Small intestine (tissue), 7 donors: ENCODE data around the gene LDHB. TPM values are rescaled to one million over a fixed set of nuclear protein-coding genes. Genes with fewer than 3 reads are reported as not detected.

Experiments used
- DNase-seq, 2 donors: peaks; one replicate each; pipeline versions ENCODE4 v3.0.0 to v3.0.0-alpha.2; 2013
- FAIRE-seq: peaks from 2 replicates; lab custom pipeline; 2012; peaks lifted over from hg19 to GRCh38; lab: Jason Lieb, UNC
- H3K27ac ChIP-seq, 3 donors: one replicate each; pipeline ENCODE4 v1.5.1; 2013; ENCODE audit warnings: low read length in 2 of 3, mild to moderate bottlenecking in 2 of 3, control low read depth in 1 of 3, inconsistent platforms in 1 of 3, low read depth in 1 of 3, moderate library complexity in 1 of 3
- H3K27me3 ChIP-seq, 3 donors: one replicate each; pipeline ENCODE4 v1.6.1; 2013; ENCODE audit warnings: low read length in 3 of 3, inconsistent platforms in 1 of 3; ENCODE audit not compliant: control insufficient read depth in 3 of 3, insufficient read depth in 3 of 3
- H3K36me3 ChIP-seq, 3 donors: one replicate each; pipeline ENCODE4 v1.6.1; 2013; ENCODE audit warnings: low read length in 3 of 3, inconsistent platforms in 1 of 3, low read depth in 1 of 3, mild to moderate bottlenecking in 1 of 3, moderate library complexity in 1 of 3; ENCODE audit not compliant: control insufficient read depth in 3 of 3, insufficient read depth in 2 of 3
- H3K4me1 ChIP-seq, 3 donors: one replicate each; pipeline ENCODE4 v1.6.1; 2013; ENCODE audit warnings: low read length in 2 of 3, inconsistent platforms in 1 of 3, low read depth in 1 of 3, mild to moderate bottlenecking in 1 of 3, moderate library complexity in 1 of 3; ENCODE audit not compliant: control insufficient read depth in 3 of 3, insufficient read depth in 2 of 3
- H3K4me3 ChIP-seq, 3 donors: one replicate each; pipeline ENCODE4 v1.5.1; 2013; ENCODE audit warnings: low read length in 3 of 3, control low read depth in 1 of 3, inconsistent platforms in 1 of 3, low read depth in 1 of 3, mild to moderate bottlenecking in 1 of 3, moderate library complexity in 1 of 3
- H3K9me3 ChIP-seq, 2 donors: one replicate each; pipeline ENCODE4 v1.6.1; 2013; ENCODE audit warnings: low read depth in 1 of 2, low read length in 1 of 2; ENCODE audit not compliant: control insufficient read depth in 2 of 2, insufficient read depth in 1 of 2
- WGBS, 3 donors: extraction: QIAGEN DNeasy Blood & Tissue Kit; methylation state at CpG; one replicate each; pipeline ENCODE4 v1.1.7; 2013; 5-methylcytosine and 5-hydroxymethylcytosine counted together
- polyA plus RNA-seq, 4 donors: library from polyadenylated mRNA; stranded (reverse) in 3 of 4; unstranded in 1 of 4; fragments of 200-250 nt in 3 of 4; fragments of 120-200 nt in 1 of 4; gene quantifications; one replicate each; pipeline versions ENCODE4 v1.2.1 to v1.2.3, GENCODE V29; 2013
- donor health status: healthy with polysubstance abuse.
- donor health status: control.
- donor health status: control.
- donor health status: Bipolar disorder and iron deficiency.
- donor health status: healthy.

Gene LDHB
- polyA plus RNA-seq, 4 donors: 19.5 to 513 (median 154) TPM

GRCh38 chr12:21644516-21644915, 13.1 kb downstream of the LDHB start:
- FAIRE-seq (no peak), DNase-seq (no peak)
- H3K4me1 ChIP-seq: peaks cover 0 to 3% (median 0%) of the 10 kb centered on the region in 3 donors
- H3K4me3 ChIP-seq: no peak overlapping the region
- H3K36me3 ChIP-seq: peaks cover 0 to 11% (median 2%) of the 10 kb centered on the region in 3 donors
- 89 to 96% (median 94%) methylated on average over 4 of the region's 4 CpGs for WGBS, 3 donors
- no peak overlapping the region for H3K27ac ChIP-seq
- H3K9me3 ChIP-seq: no peaks in the 10 kb centered on the region
- H3K27me3 ChIP-seq: no peaks in the 10 kb centered on the region

- WGBS, 3 donors: 80 to 87% (median 83%) methylated on average over 3 of the region's 3 CpGs
- Histone ChIP-seq H3K36me3 (peaks cover 0 to 11% (median 2%) of the 10 kb centered on the region in 3 donors), H3K27me3 (no peaks in the 10 kb centered on the region), H3K9me3 (no peaks in the 10 kb centered on the region), H3K4me1 (peaks cover 0 to 6% (median 0%) of the 10 kb centered on the region in 3 donors), H3K4me3 (no peak overlapping the region), H3K27ac (no peak overlapping the region)
- DNase-seq: no peak
- FAIRE-seq: no peak
Observed at GRCh38 chr12:21643758-21644157, 13.9 kb downstream of the LDHB start.

- H3K4me1 ChIP-seq: peaks cover 0 to 6% (median 0%) of the 10 kb centered on the region in 3 donors
- DNase-seq (peak in 1 of 2 donors; percentile 19), FAIRE-seq (no peak)
- no peak overlapping the region for H3K4me3 ChIP-seq
- H3K27me3 ChIP-seq: no peaks in the 10 kb centered on the region
- no peak overlapping the region for H3K27ac ChIP-seq
- H3K36me3 ChIP-seq: peaks cover 0 to 8% (median 2%) of the 10 kb centered on the region in 3 donors
- no peaks in the 10 kb centered on the region for H3K9me3 ChIP-seq
- WGBS, 3 donors: 38 to 70% (median 66%) methylated on average over 1 of the region's 1 CpG
Observed at GRCh38 chr12:21642707-21643389, 14.8 kb downstream of the LDHB start.

- H3K27ac ChIP-seq: no peak overlapping the region
- H3K27me3 ChIP-seq: no peaks in the 10 kb centered on the region
- no peaks in the 10 kb centered on the region for H3K9me3 ChIP-seq
- peaks cover 3 to 15% (median 3%) of the 10 kb centered on the region in 3 donors for H3K36me3 ChIP-seq
- 15 to 47% (median 36%) methylated on average over 1 of the region's 1 CpG for WGBS, 3 donors
- DNase-seq (peak; percentile 47 to 63), FAIRE-seq (no peak)
- H3K4me3 ChIP-seq: no peak overlapping the region
- peaks cover 0 to 2% (median 0%) of the 10 kb centered on the region in 3 donors for H3K4me1 ChIP-seq
Observed at GRCh38 chr12:21638054-21638891, 19.4 kb downstream of the LDHB start.

GRCh38 chr12:21634245-21634644, 23.4 kb downstream of the LDHB start:
- Histone ChIP-seq H3K9me3 (no peaks in the 10 kb centered on the region), H3K4me1 (peaks cover 0 to 2% (median 0%) of the 10 kb centered on the region in 3 donors), H3K27ac (no peak overlapping the region), H3K36me3 (peaks cover 3 to 11% (median 3%) of the 10 kb centered on the region in 3 donors), H3K4me3 (no peak overlapping the region), H3K27me3 (no peaks in the 10 kb centered on the region)
- 94 to 99% (median 97%) methylated on average over 3 of the region's 3 CpGs for WGBS, 3 donors
- DNase-seq (no peak), FAIRE-seq (no peak)

GRCh38 chr12:21631367-21631766, 26.3 kb downstream of the LDHB start:
- Histone ChIP-seq H3K27me3 (no peaks in the 10 kb centered on the region), H3K36me3 (peaks cover 3 to 11% (median 3%) of the 10 kb centered on the region in 3 donors), H3K4me3 (no peak overlapping the region), H3K27ac (no peak overlapping the region), H3K9me3 (peaks cover 0 to 2% of the 10 kb centered on the region in 2 donors), H3K4me1 (no peaks in the 10 kb centered on the region)
- FAIRE-seq (no peak), DNase-seq (no peak)
- 39 to 48% (median 41%) methylated on average over 2 of the region's 2 CpGs for WGBS, 3 donors

DNA sequence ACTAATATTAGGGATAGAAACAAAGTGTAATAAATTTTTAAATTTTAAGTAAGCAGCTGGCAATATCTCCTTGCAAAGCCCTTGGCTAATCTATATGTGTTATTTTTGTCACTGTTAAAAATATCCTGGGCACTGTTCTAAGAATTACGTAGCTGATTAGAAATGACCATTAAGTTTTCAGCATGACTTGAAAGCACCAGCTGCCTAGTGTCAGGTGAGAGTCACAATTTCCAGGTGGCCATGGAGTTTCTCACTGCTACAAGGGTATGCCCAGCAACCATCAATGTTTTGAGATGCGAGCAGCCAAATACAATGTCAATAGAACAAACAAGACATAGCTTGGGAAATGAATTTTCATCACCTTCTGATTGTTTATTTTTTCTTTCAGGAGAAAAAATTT, 29.7 kb downstream of the LDHB start:
- Histone ChIP-seq H3K4me1 (no peaks in the 10 kb centered on the region), H3K27ac (no peak overlapping the region), H3K27me3 (no peaks in the 10 kb centered on the region), H3K4me3 (no peak overlapping the region), H3K9me3 (peaks cover 0 to 2% of the 10 kb centered on the region in 2 donors), H3K36me3 (no peaks in the 10 kb centered on the region)
- DNase-seq: peak in 1 of 2 donors; percentile 15
- WGBS, 3 donors: 27 to 67% (median 45%) methylated on average over 2 of the region's 2 CpGs
- no peak for FAIRE-seq

GRCh38 chr12:21618566-21618965, 39.1 kb downstream of the LDHB start:
- no peaks in the 10 kb centered on the region for H3K9me3 ChIP-seq
- H3K27me3 ChIP-seq: no peaks in the 10 kb centered on the region
- no peaks in the 10 kb centered on the region for H3K4me1 ChIP-seq
- FAIRE-seq (no peak), DNase-seq (no peak)
- no peak overlapping the region for H3K4me3 ChIP-seq
- no peaks in the 10 kb centered on the region for H3K36me3 ChIP-seq
- H3K27ac ChIP-seq: no peak overlapping the region
